WTC11 (cell line): ENCODE results near the gene PRKCE.

Source experiments
- ATF6 ChIP-seq: sonication (generic); formaldehyde crosslinking; IDR thresholded peaks from 2 replicates; pipeline ENCODE4 v1.8.1; 2023; ENCODE audit warnings: mild to moderate bottlenecking, missing genetic modification reagents
- CTCF ChIP-seq: fragments of 200-600 bp; IDR thresholded peaks from 2 replicates; pipeline ENCODE4 v1.8.0; 2022; ENCODE audit warnings: antibody characterized with exemption
- ESRRA ChIP-seq: sonication (generic); formaldehyde crosslinking; IDR thresholded peaks from 2 replicates; pipeline ENCODE4 v1.8.1; 2022; ENCODE audit warnings: mild to moderate bottlenecking, missing genetic modification reagents, borderline replicate concordance
- FOXK1 ChIP-seq: sonication (generic); formaldehyde crosslinking; IDR thresholded peaks from 2 replicates; pipeline ENCODE4 v1.8.0; 2022; ENCODE audit warnings: mild to moderate bottlenecking, moderate library complexity, missing genetic modification reagents
- HMGXB4 ChIP-seq: sonication (generic); formaldehyde crosslinking; IDR thresholded peaks from 2 replicates; pipeline ENCODE4 v1.8.1; 2023; ENCODE audit warnings: mild to moderate bottlenecking, moderate library complexity, missing genetic modification reagents
- JAZF1 ChIP-seq: fragments of 250-450 bp; sonication (Bioruptor Pico); IDR thresholded peaks from 2 replicates; pipeline ENCODE4 v1.9.0; 2021; ENCODE audit warnings: moderate library complexity, mild to moderate bottlenecking, inconsistent platforms
- MAX ChIP-seq: sonication (generic); formaldehyde crosslinking; IDR thresholded peaks from 2 replicates; pipeline ENCODE4 v1.8.0; 2022; ENCODE audit warnings: mild to moderate bottlenecking, missing genetic modification reagents
- RORB ChIP-seq: fragments of 250-450 bp; sonication (Bioruptor Pico); IDR thresholded peaks from 2 replicates; pipeline ENCODE4 v1.9.0; 2021; ENCODE audit warnings: mild to moderate bottlenecking
- SMAD3 ChIP-seq: sonication (generic); formaldehyde crosslinking; IDR thresholded peaks from 2 replicates; pipeline ENCODE4 v1.8.0; 2022; ENCODE audit warnings: missing genetic modification reagents, mild to moderate bottlenecking, borderline replicate concordance
- TEAD4 ChIP-seq: sonication (generic); formaldehyde crosslinking; IDR thresholded peaks from 2 replicates; pipeline ENCODE4 v1.8.0; 2022; ENCODE audit warnings: mild to moderate bottlenecking, missing genetic modification reagents
- USF1 ChIP-seq: sonication (generic); formaldehyde crosslinking; IDR thresholded peaks from 2 replicates; pipeline ENCODE4 v1.8.0; 2022; ENCODE audit warnings: mild to moderate bottlenecking, missing genetic modification reagents
- USF2 ChIP-seq: sonication (generic); formaldehyde crosslinking; IDR thresholded peaks from 2 replicates; pipeline ENCODE4 v1.8.1; 2023; ENCODE audit warnings: mild to moderate bottlenecking, missing genetic modification reagents, moderate library complexity
- TF ChIP-seq, protein P1 (sequence below): fragments of 250-450 bp; sonication (Bioruptor Pico); conservative IDR thresholded peaks from 2 replicates; pipeline ENCODE4 v1.9.0; 2021; ENCODE audit warnings: mild to moderate bottlenecking

DNA sequence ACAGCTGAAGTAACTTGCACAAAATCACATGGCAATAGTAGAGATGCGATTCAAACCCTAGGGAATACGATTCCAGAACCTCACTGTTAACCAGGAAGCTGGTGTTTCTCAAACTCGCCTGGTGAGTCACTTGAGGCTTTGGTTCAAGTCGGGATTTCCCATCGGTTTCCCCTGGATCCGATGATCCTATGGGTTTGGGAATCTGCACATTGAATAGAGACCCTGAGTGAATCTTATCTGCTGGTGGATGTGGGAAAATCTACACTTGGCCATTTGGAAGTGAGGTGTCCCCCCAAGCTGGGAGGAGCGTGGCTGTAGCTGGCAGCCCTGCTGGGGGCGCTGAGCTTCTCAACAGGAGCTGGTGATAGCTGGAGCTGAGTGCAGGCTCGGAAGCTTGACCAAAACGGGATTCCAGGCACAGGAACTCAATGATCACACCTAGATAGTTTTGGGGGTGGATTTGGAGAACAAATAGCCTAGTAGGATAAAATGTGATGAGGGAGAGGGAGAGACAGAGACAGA lies 135.4 kb downstream of the PRKCE start:
- TF ChIP-seq, protein P1, sequence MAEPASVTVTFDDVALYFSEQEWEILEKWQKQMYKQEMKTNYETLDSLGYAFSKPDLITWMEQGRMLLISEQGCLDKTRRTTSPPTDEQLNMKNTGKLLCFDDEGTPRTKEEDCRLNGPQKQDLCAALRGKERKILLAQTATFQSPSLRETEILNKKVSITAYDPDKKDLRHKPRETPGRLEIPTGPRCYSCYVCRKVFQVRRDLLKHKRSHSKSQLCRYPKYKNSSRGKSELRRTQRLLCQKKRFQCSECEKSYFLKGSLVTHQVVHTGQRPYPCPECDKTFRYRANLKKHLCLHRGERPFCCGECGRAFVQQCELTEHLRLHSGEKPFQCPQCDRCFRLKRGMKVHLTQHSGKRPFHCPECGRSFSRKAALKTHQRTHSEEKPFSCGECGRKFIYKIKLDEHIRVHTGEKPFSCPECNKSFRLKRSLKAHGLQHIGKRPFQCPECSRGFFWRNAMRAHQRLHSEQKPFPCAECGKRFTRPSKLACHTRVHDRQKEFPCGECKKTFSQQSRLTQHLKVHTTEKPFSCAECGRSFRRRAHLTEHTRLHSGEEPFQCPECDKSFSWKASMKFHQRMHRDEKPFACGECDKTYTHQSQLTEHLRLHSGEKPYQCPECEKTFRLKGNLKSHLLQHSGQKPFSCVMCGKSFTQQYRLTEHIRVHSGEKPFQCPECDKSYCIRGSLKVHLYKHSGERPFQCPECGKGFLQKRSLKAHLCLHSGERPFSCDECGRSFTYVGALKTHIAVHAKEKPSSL (CRISPR knock-in tag) = no peak
- TF ChIP-seq CTCF = no peak
- no peak for TF ChIP-seq FOXK1 (CRISPR knock-in tag)
- TF ChIP-seq JAZF1 (CRISPR knock-in tag) = no peak
- TF ChIP-seq MAX = no peak
- no peak for TF ChIP-seq USF2 (CRISPR knock-in tag)
- no peak for TF ChIP-seq TEAD4 (CRISPR knock-in tag)
- TF ChIP-seq HMGXB4 (CRISPR knock-in tag) = no peak
- no peak for TF ChIP-seq ATF6 (CRISPR knock-in tag)
- TF ChIP-seq RORB (CRISPR knock-in tag) = no peak
- TF ChIP-seq USF1 = no peak
- TF ChIP-seq SMAD3 (CRISPR knock-in tag) = no peak
- no peak for TF ChIP-seq ESRRA (CRISPR knock-in tag)
